DOHH2 (cell line): ENCODE measurements around the gene RABL6.

ENCODE experiments used
- EZH2phosphoT487 ChIP-seq: fragments of 200-600 bp; sonication (generic); IDR thresholded peaks from 2 replicates; pipeline ENCODE4 v1.6.1; 2017; ENCODE audit warnings: borderline replicate concordance, mild to moderate bottlenecking, antibody characterized with exemption, low read length, moderate library complexity, mixed read lengths
- TF ChIP-seq, protein P1 (sequence below): fragments of 200-600 bp; sonication (generic); IDR thresholded peaks from one replicate; pipeline ENCODE4 v1.5.1; 2014; ENCODE audit warnings: antibody characterized with exemption, mild to moderate bottlenecking, low read depth, low read length; ENCODE audit not compliant: poor library complexity, severe bottlenecking

DNA sequence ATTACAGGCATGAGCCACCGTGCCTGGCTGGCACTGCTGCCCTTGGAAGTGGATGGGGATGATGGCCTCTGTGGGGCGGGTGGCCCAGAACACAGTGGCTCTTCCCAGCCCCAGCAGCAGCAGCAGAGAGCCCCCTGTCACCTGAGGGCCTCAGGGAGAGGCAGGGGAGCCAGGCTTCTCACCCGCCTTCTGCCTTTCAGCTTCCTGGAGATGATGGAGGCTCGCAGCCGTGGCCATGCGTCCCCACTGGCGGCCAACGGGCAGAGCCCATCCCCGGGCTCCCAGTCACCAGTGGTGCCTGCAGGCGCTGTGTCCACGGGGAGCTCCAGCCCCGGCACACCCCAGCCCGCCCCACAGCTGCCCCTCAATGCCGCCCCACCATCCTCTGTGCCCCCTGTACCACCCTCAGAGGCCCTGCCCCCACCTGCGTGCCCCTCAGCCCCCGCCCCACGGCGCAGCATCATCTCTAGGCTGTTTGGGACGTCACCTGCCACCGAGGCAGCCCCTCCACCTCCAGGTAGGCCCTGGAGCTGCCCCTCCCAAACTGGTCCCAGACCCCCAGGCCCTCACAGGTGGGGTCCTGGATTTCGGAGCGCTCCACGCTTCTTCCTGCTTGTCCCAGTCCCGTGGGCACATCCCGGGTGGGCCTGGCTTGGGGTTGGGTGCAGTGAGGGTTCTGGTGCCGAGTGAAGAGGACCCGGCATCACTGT lies 29.6 kb downstream of the RABL6 start:
- TF ChIP-seq, protein P1, sequence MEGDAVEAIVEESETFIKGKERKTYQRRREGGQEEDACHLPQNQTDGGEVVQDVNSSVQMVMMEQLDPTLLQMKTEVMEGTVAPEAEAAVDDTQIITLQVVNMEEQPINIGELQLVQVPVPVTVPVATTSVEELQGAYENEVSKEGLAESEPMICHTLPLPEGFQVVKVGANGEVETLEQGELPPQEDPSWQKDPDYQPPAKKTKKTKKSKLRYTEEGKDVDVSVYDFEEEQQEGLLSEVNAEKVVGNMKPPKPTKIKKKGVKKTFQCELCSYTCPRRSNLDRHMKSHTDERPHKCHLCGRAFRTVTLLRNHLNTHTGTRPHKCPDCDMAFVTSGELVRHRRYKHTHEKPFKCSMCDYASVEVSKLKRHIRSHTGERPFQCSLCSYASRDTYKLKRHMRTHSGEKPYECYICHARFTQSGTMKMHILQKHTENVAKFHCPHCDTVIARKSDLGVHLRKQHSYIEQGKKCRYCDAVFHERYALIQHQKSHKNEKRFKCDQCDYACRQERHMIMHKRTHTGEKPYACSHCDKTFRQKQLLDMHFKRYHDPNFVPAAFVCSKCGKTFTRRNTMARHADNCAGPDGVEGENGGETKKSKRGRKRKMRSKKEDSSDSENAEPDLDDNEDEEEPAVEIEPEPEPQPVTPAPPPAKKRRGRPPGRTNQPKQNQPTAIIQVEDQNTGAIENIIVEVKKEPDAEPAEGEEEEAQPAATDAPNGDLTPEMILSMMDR: no peak
- TF ChIP-seq EZH2phosphoT487: no peak
